Posterior vena cava (tissue), 2 donors: ENCODE measurements around the gene SLK. TPM values are rescaled to one million over a fixed set of nuclear protein-coding genes. Genes with fewer than 3 reads are reported as not detected.
A peak's percentile ranks its signal among the peaks of the same experiment; 100 is the strongest.

Source experiments
- DNase-seq: peaks from one replicate; pipeline ENCODE4 v3.0.0-alpha.2; 2020; ENCODE audit warnings: low spot score
- intact Hi-C, 2 donors: fragments of 100-400 bp; cut with DNase I; formaldehyde crosslinking; loops; one replicate each; pipeline versions ENCODE4 v1.14.1 to v1.14.2; 2022 to 2023
- total RNA-seq, 2 donors: library from RNA; stranded (reverse); fragmentation: NEBNext Ultra II Directional; extraction: Animal tissue kit (Norgen Biotek cat#: 25700); gene quantifications; one replicate each; pipeline ENCODE4 v1.2.1, GENCODE V29; 2021
- donor health status: DM: yes; HTN: yes; CAD: no.
- donor health status: DM: yes; HTN: yes; CAD: no.

Gene SLK
- total RNA-seq, 2 donors from 2014 or later = 45.3 to 71.0 TPM

DNA sequence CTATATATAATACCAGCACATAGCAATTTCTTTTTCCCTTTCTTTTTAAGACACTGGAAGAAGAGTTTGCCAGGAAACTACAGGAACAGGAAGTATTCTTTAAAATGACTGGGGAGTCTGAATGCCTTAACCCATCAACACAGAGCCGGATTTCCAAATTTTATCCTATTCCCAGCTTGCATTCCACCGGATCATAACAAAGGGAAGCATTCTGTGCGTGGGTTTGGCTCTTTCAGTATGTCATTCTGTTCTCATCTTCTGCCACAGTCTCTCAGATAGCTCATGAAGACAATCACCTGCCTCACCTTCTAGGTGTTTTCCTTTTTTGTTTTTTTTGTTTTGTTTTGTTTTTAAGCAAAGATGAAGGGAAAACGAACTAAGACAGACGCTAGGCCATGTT lies 58.6 kb downstream of the SLK start:
- intact Hi-C loops = no loop called here
- DNase-seq = no peak

DNA sequence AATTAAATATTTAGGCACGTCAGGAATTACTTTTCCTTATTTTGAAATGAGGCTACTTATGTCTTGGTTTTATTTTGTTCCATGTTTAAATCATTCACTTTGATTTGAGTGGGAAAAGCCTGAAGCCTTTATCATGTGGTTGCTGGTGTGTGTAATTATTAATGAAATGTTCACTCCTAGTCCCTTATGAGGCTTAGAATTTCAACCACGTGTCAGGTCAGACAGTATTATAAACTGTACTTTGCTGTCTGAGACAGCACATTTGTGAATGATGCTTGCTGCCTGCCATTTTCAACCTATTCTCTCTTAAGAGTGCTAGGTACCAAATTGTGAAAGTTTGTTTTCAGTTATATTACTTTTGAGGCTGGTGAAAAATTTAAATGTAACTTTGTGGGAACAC lies 59.8 kb downstream of the SLK start:
- no peak for DNase-seq
- intact Hi-C loops = no loop called here

DNA sequence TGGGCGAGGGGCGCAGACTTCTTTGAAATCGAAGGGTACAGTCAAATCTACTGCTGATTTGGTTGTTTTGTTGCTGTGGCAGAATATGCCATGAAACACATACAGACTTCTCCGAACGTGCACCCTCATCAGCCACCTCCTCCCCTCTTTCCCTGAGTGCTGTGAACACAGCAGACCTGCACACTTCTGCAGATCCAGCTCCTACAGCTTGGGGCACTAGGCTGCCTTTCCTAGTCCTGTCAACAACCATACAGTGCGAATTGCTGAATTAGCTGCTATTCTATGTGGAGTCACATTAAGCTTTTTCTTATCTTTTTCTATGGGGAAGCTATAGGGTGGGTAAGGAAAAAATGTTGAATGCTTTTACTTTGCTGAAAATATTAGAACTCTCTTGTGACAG lies 61.2 kb downstream of the SLK start:
- intact Hi-C loops = no loop called here

DNA sequence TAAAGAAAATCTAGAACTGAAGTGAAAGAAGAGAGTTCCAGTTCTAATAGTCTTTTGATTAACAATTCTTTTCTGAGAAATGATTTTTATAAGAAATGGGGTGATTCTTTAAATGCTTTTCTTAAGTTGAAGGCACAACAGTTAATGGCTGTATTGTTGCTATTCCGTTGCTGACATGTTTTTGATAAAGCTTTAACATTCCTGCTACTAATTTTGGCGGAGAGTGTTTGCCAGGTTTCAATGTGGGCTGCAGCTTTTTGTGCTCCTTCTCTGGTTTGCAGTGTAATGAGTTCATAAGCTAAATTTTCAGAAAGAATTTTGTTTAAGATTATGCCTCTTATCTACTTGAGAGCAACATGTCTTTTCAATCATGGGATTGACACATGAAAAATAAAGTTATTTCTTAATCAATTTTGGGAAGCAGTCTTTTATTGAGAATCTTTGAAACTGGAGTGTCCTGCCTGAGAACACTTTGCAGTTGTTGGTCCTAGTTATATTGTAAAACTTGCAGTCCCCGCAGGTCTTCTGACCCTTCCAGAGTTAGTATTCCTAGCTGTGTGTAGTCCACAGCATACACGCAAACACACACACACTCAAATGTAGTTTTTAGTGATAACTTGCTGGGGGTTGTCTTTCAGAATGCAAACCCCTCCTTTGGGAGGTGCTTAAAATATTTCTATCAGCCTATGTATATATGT lies 62.0 kb downstream of the SLK start:
- no peak for DNase-seq
- intact Hi-C loops = no loop called here

More for the DNA sequence above, 61.2 kb downstream of the SLK start:
- DNase-seq = no peak

DNA sequence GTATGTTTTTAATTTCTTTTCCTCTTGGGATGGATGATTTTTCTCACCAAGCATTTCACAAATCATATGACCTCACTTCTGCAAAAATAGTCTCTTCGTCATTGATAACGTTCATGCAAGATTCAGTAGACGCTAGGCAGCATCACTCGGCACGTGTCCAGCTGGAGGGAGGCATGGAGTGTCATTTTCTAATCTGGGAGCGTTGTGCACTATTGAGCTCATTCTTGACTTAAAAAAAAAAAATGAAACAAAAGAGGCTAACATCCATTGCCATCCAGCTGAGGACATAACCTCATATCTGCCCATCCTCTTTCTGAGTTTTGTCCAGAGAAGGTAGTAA lies 62.6 kb downstream of the SLK start:
- DNase-seq = peak; percentile 95
- intact Hi-C loops = no loop called here

DNA sequence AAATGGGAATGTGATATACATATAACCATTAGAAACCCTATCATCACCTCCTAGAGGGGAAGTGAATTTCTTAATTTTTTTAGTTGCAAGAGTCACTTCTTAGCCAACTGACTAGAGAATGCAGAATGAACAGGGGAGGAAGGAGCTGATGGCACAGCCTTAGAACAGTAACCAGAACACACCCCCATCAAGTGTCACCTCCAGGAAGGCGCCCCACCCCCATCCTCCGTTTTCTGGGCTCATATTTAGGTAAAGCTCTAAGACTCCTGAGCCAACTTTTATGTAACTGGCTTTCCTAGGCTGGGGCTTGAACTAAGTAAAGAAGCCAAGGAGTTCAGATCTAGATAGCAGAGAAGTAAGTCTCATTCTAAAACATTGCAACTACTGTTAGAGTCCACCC lies 64.7 kb downstream of the SLK start:
- DNase-seq = no peak
- intact Hi-C loops = no loop called here

DNA sequence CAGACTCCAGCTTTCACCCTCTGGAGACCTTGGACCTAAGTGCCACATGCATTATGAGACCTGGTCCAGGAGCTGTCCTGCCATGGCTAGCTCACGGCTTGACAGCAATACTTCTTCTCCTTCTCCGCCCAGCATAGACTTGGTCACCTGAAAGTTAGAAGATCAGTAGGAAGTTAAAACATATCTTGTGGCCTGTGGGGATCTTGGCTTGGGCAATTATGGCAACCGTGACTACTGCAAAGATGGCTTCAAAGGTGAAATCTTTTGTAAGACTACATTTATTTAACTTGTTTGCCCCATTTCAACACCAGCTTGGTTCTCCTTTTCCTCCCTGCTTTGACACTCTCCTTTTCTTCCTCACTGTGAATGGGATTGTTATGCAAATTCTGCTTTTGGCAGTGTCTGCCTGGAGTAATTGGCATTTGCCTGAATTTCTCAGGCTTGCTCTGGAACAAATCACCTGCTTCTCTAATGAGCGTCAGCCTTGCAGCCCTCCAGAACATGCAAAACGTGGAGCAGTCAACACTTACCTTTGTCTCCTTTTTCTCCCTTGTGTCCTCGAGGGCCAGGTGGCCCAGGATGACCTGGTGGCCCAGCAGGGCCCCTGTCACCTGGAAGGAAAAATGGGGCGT lies 65.3 kb downstream of the SLK start:
- no peak for DNase-seq

DNA sequence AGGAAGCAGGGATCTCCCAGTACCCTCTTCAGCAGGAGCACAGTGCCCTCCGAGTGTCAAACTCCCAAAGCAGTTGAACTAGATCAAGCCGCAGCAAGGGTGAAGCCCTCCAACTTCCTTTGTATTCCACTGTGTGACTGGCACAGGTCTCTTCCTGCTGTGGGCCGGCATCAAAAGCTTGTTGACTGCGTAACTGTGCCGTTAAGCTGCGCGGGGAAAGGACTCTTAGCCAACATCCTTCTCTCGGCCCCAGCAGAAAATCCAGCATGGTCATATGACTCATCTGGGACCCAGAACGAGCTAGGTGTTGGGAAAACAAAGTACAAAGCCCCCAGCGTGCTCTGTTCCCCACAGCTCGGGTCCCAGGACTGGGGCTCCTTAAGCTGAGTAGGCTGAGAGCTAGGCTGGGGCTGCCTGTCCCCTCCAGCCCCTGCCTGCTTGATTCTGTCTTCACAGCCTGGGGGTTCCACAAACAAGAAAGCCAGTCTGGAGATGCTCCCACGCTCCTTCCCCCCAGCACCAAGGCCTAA lies 66.5 kb downstream of the SLK start:
- intact Hi-C loops = no loop called here

More for the DNA sequence above, 65.3 kb downstream of the SLK start:
- intact Hi-C loops = no loop called here

DNA sequence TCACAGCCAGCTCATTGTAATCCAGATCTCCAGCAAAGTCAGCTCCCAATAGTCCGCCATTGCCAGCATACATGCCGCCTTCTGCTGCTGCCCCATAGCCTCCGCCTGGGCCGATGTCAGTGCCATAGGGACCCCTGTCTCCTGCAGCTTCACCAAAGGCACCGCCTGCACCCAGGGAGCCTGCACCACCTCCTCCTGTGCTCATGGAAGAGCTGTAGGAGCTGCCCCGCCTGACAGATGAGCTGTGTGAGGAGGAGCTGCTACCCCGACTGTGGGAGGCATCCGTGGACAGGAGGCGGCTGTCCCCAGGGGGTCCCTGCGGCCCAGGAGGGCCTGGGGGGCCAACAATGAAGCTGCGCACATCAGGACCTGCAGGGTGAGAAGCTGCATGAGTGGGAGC lies 67.0 kb downstream of the SLK start:
- DNase-seq = no peak
- intact Hi-C loops = no loop called here

More for the DNA sequence above, 66.5 kb downstream of the SLK start:
- DNase-seq = no peak

DNA sequence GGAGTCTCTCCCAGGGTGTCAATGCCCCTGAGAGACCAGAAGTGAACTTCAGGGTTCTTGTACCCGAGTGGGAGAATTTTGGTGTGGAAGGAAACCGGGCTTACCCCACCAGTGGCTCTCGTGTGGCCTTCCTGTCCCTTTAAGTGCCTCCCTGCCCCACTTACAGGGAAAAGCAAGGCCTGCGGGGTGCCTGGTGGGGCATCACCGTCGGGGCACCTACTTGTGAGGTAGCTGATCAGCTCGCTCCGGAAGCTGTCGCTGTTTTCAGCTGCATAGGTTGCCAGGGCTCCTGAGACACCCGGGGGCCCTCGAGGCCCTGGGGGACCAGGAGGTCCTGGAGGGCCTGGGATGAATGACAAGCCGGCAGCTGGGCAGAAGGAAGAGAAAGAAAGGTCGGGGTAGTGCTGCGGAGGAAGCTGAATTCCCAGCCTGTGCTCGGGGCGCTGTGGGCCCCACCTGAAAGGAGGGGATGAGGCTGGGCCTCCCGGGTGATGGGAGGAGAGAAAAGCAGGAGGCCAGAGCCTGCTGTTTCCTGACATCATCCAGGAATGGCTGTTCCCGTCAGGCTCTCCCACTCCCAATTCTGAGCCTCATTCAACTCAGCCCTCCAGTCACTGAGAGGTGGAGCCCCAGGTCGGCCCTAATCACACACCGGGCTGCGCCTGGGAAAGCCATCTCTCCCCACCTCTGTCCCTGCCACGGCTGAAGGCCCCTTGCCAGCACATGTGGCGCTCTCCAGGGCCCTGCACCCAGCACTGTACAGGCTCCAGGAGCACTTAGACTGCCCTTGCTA lies 67.7 kb downstream of the SLK start:
- no peak for DNase-seq
- intact Hi-C loops = loop anchor here in 1 of 2 donors (5.0 kb wide), 1 partner anchor 292 kb away; no protein-coding TSS in a partner anchor

DNA sequence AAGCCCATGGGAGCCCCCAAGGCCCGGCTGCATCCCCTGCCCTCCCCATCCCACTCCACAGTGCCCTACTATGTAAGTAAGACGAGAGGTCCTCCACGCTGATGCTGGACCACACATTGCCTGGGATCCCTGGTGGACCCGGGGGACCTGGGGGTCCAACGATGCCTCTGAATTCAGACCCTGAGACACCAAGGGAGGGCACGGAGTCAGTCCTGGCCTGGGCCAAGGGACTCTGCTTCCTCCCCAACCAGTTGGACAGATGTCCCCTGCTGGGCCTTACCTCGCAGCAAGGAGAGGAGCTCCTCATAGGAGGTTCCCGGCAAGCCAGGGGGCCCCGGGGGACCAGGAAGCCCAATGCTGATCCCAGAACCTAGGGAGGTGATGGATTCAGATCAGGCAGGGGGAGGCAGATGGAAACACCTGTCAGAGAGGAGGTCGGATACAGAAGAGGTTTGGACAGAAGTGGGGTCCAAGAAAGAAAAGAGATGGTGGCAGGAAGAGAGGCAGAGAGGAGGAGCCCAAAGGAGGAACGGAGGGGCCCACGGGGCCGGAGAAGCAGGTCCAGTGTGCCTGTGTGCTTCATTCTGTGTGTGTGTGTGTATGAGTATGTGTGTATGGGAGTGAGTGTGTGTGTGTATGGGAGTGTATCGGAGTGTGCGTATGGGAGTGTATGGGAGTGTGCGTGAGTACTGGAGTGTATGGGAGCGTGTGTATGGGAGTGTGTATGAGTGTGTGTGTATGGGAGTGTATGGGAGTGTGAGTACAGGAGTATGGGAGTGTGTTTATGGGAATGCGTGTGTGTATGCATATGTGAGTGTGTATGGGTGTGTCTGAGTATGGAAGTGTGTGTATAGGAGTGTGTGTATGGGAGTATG lies 68.5 kb downstream of the SLK start:
- DNase-seq = no peak
- intact Hi-C loops = loop anchor here in 1 of 2 donors (5.0 kb wide), 1 partner anchor 293 kb away; no protein-coding TSS in a partner anchor

DNA sequence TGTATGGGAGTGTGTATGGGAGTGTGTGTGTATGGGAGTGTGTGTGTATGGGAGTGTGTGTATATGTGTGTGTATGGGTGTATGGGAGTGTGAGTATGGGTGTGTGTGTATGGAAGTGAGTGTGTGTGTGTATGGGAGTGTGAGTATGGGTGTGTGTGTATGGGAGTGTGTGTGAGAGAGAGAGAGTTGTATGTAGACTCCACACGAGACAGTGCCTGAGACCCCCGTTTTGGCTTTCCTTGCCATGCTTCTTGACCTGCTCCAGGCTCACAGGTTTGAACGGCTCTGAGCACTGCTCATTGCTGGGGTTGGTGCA lies 69.1 kb downstream of the SLK start:
- no peak for DNase-seq
- intact Hi-C loops = loop anchor here in 1 of 2 donors (5.0 kb wide), 1 partner anchor 294 kb away; no protein-coding TSS in a partner anchor

DNA sequence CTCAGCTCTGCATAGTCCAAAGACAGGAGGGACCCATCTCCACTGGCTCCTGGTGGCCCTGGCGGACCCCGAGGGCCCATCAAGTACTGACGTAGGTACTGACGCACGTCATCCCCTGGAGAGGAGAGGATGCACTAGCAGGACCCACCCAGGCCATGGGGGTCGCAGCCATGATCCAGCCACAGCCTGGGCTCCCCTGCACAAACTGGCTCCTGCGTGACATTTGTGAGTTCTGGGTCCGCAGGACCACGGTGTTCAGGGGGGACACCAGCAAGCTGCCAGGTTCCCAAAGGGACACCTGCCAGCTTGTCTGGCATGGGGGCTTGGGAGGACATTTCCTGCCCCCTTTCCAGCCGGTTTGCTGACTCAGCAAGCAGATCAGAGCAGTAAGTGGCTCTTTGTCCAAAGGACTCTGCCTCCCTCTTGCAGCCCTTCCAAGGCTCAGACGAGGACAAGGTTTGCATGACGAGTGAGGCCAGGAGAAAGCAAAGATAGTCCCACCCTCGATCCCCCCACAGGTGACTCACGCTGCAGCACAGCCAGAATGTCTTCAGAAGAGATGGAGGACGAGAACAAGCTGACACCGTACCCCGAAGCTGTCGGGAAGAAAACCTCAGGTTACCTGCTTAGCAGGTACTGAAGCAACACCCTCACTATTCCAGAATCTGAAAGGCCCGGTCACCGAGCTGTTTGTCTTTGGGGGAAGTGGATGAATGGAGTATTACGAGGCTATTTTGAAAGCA lies 69.7 kb downstream of the SLK start:
- intact Hi-C loops = loop anchor here in 1 of 2 donors (5.0 kb wide), 1 partner anchor 294 kb away; no protein-coding TSS in a partner anchor
- no peak for DNase-seq

DNA sequence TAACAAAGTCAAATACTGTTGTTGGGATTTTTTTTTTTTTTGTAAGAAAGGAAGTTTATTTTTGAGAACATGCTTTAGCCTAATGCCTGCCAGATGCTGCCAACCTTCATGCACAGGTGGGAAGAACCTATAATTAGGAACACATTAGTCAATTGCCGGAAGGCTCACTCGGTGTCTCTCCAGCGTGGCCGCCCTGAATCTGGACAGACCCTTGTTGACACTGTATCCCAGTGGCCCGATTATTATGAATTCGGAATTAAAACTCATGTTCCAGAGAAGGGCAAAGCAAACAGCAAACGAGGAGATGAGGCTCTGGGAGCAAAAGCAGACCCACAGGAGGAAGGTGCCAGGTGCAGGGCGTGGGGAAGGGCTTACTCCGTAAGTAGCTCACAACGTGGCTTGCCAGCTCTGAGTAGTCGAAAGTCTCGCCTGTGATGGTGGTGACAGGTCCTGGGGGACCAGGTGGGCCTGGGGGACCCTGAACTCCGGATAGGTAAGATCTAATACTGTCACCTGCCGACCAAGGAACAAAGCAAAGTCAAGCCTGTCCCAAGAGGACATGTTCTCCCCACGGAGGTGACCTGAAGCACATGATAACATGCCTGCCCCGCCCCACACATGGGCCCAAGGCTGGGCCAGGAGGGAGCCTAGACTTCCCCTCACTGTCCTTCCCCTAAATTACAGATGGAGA lies 70.5 kb downstream of the SLK start:
- no peak for DNase-seq
- intact Hi-C loops = loop anchor here in 1 of 2 donors (5.0 kb wide), 1 partner anchor 295 kb away; no protein-coding TSS in a partner anchor

DNA sequence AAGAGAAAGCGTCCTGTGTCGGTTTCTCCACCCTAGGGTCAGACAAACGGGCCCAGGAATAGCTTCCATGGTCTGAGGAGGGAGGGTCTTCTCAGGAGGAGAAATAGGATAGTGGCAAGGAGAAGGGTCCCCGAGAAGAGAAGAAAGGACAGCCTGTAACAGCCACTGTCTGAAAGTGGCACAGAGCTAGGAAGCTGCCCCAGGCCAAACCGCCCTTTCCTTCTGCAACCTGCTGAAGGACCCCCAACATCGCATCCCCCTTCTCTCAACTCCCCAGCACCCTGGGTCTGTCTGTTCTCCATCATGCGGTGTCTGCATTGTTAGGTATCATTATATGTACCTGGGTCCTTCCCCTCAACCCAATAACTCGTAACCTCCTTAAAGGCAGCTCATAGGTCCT lies 71.6 kb downstream of the SLK start:
- no peak for DNase-seq
- intact Hi-C loops = loop anchor here in 1 of 2 donors (5.0 kb wide), 1 partner anchor 296 kb away; no protein-coding TSS in a partner anchor

DNA sequence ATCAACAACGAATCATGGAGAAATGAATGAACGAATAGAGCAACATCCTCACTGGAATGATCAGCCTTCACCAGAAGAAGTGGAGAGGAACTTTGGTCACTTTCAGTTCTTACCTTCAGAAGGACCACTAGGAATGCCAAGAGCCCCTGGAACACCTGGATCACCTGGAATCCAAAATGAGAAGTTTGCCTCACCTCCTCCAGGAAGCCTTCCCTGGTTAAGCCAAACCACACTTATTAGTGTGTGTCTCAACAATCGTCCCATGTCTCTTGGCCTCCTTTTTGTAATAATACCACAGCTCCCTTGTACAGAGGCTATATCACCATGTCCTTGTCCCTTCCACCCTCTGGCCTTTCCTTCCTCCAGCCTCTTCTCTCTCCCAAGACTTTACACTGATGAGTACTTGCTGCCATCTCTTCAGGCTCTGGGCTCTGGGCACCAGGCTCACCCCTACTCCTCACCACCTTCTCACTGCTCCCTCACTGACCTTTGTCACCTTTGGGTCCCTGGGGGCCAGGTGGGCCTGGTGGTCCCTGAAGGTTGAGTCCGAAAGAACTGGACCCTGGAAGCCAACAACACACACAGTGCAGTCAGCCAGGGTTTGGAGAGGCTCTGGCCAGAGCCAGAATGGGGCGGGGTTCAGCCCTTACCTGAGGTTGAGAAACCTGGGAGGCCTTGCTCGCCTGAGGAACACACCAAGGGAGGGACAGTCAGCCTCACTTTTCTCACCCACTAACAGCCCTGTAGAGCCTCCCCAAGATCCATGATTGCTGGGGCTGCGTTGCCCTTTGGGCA lies 72.2 kb downstream of the SLK start:
- no peak for DNase-seq
- intact Hi-C loops = loop anchor here in 1 of 2 donors (5.0 kb wide), 1 partner anchor 297 kb away; no protein-coding TSS in a partner anchor

DNA sequence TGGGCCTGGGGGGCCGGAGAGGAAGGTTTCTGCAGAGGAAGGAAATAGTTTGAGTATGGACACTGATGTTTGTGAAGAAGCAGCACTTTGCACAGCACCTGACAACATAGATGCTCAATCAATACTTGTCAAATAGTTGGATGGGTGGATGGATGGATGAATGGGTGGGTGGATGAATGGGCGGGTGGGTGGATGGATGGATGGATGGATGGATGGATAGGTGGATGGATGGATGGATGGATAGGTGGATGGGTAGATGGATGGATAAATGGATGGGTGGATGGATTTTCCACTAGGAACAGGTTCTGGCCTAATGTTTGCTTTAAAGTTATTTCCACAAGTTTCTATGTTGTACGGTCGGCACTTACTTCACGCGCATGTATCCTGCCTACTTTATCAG lies 73.4 kb downstream of the SLK start:
- intact Hi-C loops = loop anchor here in 1 of 2 donors (10.0 kb wide), 1 partner anchor 164 kb away; no protein-coding TSS in a partner anchor

More for the DNA sequence above, 73.4 kb downstream of the SLK start:
- DNase-seq = no peak
